ENCODE data around the gene OR52B2.

DNA sequence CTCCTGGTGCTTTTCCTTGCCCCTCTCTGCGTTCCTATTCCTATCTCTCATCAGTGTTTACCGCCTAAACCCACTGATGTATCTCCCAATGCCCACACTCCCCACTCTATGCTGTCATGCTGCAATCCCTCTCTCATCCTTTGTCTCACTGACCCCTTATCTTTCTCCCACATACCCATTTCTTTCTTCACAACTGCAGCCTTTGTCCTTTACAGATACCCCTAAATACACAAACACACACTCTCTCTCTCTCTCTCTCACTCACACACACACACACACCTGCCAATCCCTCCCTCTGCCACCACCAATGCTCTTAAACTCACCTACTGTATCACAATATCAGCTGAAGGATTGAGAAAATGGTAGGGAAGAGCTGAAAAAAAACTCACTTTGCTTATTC is 5.3 kb upstream of the OR52B2 start:
- TF ChIP-seq CTCF (IDR thresholded peaks at IDR 0.05; ENCODE audit: low read depth, low read length, poor library complexity, severe bottlenecking) (no peak), EZH2phosphoT487 (IDR thresholded peaks at IDR 0.05; ENCODE audit: borderline replicate concordance, low read length) (no peak)
